Right lobe of liver (tissue), 6 donors: Measurements from ENCODE around the gene ARSB. TPM values are rescaled to one million over a fixed set of nuclear protein-coding genes. Genes with fewer than 3 reads are reported as not detected.
"Not testable (repeated sequence)": the region's sequence is repeated elsewhere in the genome, so short reads cannot be mapped to it uniquely, and the experiment has no call there.

Experiments
- ATAC-seq, 4 donors: fragments of 200-7000 bp; cut with Tn5 transposase; one replicate each; pipeline ENCODE4 v1.9.1; 2020; ENCODE audit warnings: mild to moderate bottlenecking in 4 of 4, moderate library complexity in 4 of 4
- DNase-seq, 3 donors: peaks; one replicate each; pipeline ENCODE4 v3.0.0-alpha.2; 2020
- H3K27ac ChIP-seq, 3 donors: fragments of 200-600 bp; one replicate each; pipeline ENCODE4 v1.8.0; 2022
- H3K27me3 ChIP-seq, 2 donors: fragments of 200-600 bp; one replicate each; pipeline ENCODE4 v1.8.0; 2022
- H3K36me3 ChIP-seq, 4 donors: fragments of 200-600 bp; sonication (generic) in 1 of 4; one replicate each; pipeline versions ENCODE4 v1.5.1 to v1.8.0; 2017 to 2022; ENCODE audit warnings: control low read depth in 1 of 4
- H3K4me1 ChIP-seq, 4 donors: fragments of 200-600 bp; sonication (generic) in 1 of 4; one replicate each; pipeline versions ENCODE4 v1.5.1 to v1.8.0; 2017 to 2022; ENCODE audit warnings: control low read depth in 1 of 4
- H3K4me3 ChIP-seq, 3 donors: fragments of 200-600 bp; one replicate each; pipeline ENCODE4 v1.8.0; 2022
- H3K9me3 ChIP-seq, 4 donors: fragments of 200-600 bp; sonication (generic) in 1 of 4; one replicate each; pipeline versions ENCODE4 v1.5.1 to v1.8.0; 2017 to 2022; ENCODE audit warnings: control low read depth in 1 of 4
- CTCF ChIP-seq, 4 donors: fragments of 200-600 bp in 3 of 4; fragments of 450-650 bp in 1 of 4; IDR thresholded peaks; one replicate each; pipeline versions ENCODE4 v1.5.1 to v1.8.0; 2016 to 2022; ENCODE audit warnings: antibody characterized with exemption in 4 of 4, mild to moderate bottlenecking in 2 of 4
- POLR2A ChIP-seq: fragments of 450-650 bp; IDR thresholded peaks from one replicate; pipeline ENCODE4 v1.6.1; 2017; ENCODE audit warnings: antibody characterized with exemption, mild to moderate bottlenecking
- WGBS: methylation state at CpG from one replicate; pipeline ENCODE4 v1.1.6; 2018; ENCODE audit warnings: low coverage, low lambda C conversion rate; ENCODE audit not compliant: insufficient coverage; ENCODE audit errors: missing lambda C conversion rate; 5-methylcytosine and 5-hydroxymethylcytosine counted together
- intact Hi-C, 2 donors: fragments of 100-400 bp; cut with DNase I; formaldehyde crosslinking; loops; one replicate each; pipeline versions ENCODE4 v1.11.2 to v1.14.1; 2022
- total RNA-seq, 6 experiments: library from RNA; depleted of rRNA in 2 of 6; stranded (reverse); fragments of >200 nt in 2 of 6; fragmentation: NEBNext Ultra II Directional in 3 of 6; extraction: Animal tissue kit (Norgen Biotek cat#: 25700) in 3 of 6; gene quantifications; one replicate each; pipeline versions ENCODE4 v1.1.0 to v1.2.4, GENCODE V29; 2016 to 2023
- donor health status: DM: no; HTN: yes; CAD: no.
- donor health status: DM: no; HTN: no; CAD: no.
- donor health status: DM: no; HTN: no; CAD: no.
- donor health status: DM: no; HTN: yes; CAD: no.
- donor health status: DM: no; HTN: yes; CAD: no.

ARSB gene
- total RNA-seq, 6 experiments from 2014 or later: 5.0 to 11.7 (median 8.7) TPM

GRCh38 chr5:78912085-78912771 is 72.9 kb downstream of the ARSB start:
- peak in 1 of 4 donors; percentile 36 for ATAC-seq
- WGBS: 70% methylated on average over 5 of the region's 5 CpGs
- intact Hi-C loops: no loop called here

GRCh38 chr5:78909224-78909983 is 75.7 kb downstream of the ARSB start:
- intact Hi-C loops, H3K9me3 ChIP-seq, H3K36me3 ChIP-seq, H3K4me3 ChIP-seq, H3K27me3 ChIP-seq, DNase-seq, H3K27ac ChIP-seq, ATAC-seq, H3K4me1 ChIP-seq: not testable (repeated sequence)
- WGBS: 100% methylated on average over 1 of the region's 9 CpGs

More at GRCh38 chr5:78912085-78912771, 72.9 kb downstream of the ARSB start:
- Histone ChIP-seq H3K9me3 (no peaks in the 10 kb centered on the region), H3K4me1 (peaks cover 0 to 8% (median 0%) of the 10 kb centered on the region in 4 donors), H3K27ac (no peak overlapping the region), H3K4me3 (no peak overlapping the region), H3K27me3 (no peaks in the 10 kb centered on the region), H3K36me3 (no peaks in the 10 kb centered on the region)
- DNase-seq: no peak
- TF ChIP-seq POLR2A: no peak
- no peak for TF ChIP-seq CTCF (IDR thresholded peaks at IDR 0.05)

- Histone ChIP-seq H3K9me3 (no peaks in the 10 kb centered on the region), H3K36me3 (no peaks in the 10 kb centered on the region), H3K4me3 (no peak overlapping the region), H3K27ac (no peak overlapping the region), H3K27me3 (no peaks in the 10 kb centered on the region), H3K4me1 (peaks cover 0 to 5% (median 0%) of the 10 kb centered on the region in 4 donors)
- ATAC-seq (peak; percentile 59 to 86 (median 73)), DNase-seq (no peak)
- TF ChIP-seq POLR2A (no peak), CTCF (IDR thresholded peaks at IDR 0.05) (no peak)
- intact Hi-C loops: no loop called here
- whole genome bisulfite sequencing: 50% methylated on average over 10 of the region's 12 CpGs
These were observed 76.7 kb downstream of the ARSB start for GRCh38 chr5:78908173-78909061.

- peaks cover 0 to 4% (median 0%) of the 10 kb centered on the region in 4 donors for H3K4me1 ChIP-seq
- H3K27ac ChIP-seq: no peak overlapping the region
- WGBS: 73% methylated on average over 11 of the region's 11 CpGs
- no peaks in the 10 kb centered on the region for H3K9me3 ChIP-seq
- DNase-seq (no peak), ATAC-seq (no peak)
- H3K27me3 ChIP-seq: no peaks in the 10 kb centered on the region
- intact Hi-C loops: no loop called here
- TF ChIP-seq CTCF (IDR thresholded peaks at IDR 0.05) (no peak), POLR2A (no peak)
- no peak overlapping the region for H3K4me3 ChIP-seq
- no peaks in the 10 kb centered on the region for H3K36me3 ChIP-seq
These were observed 77.7 kb downstream of the ARSB start for GRCh38 chr5:78907255-78907891.
